Stimulated activated CD4-positive, alpha-beta T cell treated with anti-CD3 and anti-CD28 coated beads, Interleukin-4, amount 100 ng/mL, for 4 hours (primary cell): ENCODE data around the gene NRP2.

ENCODE experiments used
- DNase-seq, 2 experiments: peaks; one replicate each; pipeline ENCODE4 v3.0.0-alpha.2; 2020

NRP2 gene

DNA sequence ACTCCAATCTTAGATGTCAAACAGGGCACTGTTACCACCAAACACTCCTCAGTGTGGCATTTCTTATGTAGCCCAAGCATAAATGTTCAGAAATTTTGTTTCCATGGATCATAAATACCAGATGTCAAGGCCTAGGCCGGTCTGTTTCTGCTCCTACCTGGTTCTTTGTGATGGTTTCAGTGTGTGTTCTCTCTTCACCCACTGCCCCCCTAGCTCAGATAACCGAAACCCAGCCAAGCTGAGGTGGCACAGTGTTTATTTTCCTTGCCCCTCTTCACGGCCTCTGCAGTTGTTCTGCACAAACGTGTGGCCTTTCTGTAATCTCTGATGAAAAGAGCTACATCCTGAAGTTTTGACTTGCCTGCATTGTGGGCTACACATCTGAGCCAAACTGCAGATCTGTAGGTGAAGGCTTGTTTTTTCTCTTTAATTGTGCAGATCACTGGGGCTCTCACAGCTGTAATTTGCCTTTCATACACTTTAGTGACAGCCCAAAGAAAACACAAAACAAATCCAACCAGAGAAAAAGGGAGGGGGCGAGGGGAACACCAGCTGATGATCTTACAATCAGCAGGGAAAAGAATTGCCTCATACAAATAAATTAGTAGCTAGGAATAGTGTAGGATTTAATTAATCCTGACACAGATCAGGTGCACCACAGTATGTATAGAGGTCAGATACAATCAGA is 99.1 kb downstream of the NRP2 start:
- DNase-seq: no peak

DNA sequence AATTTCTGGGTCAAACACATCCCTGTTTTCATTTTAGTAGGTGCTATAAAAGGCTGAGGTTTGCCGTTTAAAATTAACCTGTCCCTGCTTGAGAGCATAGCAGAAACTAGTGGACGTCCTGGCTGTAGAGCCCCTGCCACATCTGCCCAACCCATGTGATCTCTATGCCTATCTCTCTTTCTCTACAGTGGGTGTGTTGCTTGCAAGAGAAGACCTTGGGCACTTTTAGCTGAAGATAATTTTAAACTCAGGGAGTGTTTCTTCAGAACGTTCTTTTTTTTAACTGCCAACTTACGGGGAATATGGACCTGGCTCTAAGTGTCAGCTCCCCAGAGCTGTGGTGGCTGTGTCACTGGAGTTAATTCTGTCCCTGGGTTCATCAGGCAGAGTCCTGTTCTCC is 100.6 kb downstream of the NRP2 start:
- DNase-seq: no peak

DNA sequence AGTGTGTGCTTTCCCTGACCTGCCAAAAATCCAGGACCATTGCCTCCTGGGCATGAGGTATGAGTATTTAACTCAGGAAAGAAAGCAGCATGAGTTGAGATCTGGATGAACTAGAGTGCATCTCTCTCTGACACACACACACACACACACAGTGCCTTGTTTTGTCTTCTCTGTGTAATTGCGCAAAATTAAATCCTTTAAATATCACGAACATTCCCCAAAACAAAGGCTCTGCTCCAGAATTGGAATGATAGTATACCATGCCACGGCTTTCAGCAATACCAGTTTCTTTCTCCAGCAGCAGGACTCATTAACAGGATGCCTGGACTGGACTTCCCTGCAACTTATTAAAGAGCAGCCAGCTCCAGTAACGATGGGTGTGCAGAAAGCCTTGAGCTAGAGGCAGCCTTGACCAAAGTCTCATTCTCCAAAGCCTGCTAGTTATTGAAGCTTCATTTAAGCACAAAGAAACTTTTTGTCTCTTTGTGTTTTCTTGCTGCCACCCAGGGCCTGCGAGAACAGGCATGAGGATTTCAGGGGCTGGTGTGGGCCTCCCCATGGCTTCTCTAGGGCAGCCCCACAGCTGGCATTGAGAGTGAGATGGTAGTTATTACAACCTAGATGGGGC is 101.7 kb downstream of the NRP2 start:
- DNase-seq: no peak

DNA sequence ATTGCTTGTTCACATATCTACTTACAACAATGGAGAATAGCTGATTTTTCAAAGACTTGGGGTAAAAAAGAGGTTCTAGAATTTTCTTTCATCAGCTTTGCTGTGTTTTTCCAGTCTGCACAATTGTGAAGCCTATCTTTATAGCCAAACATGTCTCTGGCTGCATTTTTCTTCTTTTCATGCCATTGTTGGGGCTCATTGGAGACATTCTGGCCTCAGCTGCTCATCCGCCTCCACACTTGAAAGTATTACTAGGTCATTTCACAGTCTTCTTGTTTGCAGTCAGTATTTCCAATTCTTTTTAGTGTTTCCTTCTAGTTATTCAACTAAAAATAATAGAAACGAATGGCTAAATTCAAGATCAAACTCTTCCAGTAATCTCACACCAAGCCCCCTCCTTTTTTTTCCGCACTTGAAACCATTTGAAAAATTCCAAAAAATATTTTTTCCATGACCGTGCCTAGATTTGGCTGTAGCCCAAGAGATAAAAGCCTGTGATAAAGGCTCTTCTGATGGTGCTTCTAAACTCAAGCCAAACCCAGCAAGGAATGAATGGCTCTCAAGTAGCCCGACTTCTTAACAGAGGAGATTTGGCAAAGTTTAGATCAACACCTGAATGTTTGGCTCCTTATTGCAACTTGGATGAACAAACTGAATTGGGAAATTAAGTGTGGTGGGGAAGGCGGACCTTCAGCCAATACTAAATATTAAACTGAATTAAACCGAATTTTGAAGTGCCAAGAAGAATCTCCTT is 103.4 kb downstream of the NRP2 start:
- no peak for DNase-seq

DNA sequence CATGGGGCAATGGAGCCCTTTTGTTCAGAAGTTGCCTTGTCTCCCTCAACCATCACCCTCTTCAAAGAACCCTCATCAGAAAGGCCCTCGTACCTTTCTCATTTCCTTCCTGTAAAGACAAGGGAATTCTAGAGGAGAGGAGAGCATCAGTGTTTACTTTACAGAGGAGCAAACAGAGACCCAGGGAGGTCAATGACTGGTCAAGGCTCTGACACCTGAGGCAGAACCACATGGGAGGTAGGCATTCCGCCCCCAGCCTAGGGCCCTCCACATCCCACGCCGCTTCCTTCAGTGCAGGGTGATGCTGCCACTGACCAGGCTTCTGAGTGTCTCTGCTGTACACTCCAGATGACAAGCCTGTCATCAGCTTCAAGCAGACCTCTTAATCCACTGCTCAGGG is 104.7 kb downstream of the NRP2 start:
- DNase-seq: no peak

DNA sequence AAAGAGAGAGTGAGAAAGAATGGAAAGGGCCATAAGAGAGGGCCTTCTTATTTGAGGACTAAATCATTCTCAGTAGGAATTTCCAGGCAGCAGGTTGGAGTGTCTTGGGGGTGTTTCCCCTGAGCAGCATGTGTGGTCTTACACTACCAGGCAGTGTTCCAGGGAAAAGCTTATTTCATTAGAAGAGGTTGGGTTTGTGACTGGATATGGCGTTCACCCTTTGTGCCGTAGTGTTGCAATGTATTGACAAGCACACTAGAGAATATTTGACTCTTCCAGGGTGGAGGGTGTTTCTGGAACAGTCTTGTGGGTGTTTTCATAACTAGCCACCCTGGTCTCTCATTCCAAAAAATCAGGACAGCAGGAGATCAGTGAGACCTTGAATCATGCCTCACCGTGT is 105.5 kb downstream of the NRP2 start:
- no peak for DNase-seq

DNA sequence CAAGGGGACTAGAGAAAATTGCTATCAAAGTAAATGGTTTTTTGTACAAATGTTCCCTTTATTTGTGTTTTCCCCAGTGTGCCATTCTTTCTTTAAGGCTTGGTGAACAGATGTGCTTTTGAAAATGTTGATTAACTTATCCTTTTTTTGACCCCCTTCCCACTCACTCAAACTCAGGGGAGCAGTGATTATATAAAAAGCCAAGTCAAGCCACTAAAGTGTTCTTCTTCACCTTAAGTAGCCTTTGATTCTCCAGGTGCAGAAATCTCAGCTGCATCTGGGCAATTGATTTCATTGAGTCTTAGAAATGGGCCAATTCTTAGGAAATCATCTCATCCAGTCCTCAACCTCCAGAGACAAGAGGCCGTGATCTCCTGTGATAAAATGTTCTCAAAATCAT is 107.6 kb downstream of the NRP2 start:
- no peak for DNase-seq

DNA sequence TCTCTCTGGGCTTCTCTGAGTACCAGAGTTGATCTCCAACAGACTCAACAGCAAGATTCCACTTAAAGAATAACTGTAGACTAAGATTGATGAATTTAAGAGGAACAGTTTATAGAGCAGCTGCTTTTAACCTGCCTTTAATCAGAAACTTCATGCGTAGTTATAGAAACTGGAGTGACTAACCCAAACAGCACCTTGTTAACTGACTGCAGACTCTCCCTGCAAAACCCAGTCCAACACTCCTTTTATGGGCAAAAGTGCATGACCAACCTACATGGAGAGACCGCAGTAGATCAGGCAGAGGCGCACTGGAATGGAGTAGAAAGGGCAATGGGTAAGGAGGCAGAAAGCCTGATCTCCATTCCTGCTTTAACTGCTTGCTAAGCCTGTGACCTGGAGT is 110.6 kb downstream of the NRP2 start:
- DNase-seq: no peak

DNA sequence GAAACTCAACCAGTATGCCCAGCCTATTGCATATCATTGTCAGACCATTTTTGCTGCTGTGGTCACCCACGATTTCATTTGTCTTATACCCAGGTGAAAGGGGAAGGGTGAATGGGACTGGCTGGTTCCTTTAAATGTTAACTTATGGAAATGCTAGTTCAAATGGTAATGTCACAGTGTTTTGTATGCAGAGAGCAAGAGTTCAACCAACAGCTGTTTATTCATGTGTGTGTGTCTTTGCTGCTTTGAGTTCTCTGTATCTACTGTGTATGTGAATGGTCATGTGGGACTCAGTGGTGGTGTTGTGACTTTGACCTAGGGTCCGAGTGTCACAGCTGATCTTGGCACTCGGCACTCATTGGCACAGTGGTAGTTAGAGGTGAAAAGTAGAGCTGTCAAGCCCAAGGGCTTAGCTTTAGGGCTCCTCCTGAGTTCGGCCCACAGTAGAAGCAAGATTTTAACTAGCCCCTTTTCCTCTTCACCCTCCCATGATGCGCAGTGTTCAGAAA is 114.6 kb downstream of the NRP2 start:
- no peak for DNase-seq

DNA sequence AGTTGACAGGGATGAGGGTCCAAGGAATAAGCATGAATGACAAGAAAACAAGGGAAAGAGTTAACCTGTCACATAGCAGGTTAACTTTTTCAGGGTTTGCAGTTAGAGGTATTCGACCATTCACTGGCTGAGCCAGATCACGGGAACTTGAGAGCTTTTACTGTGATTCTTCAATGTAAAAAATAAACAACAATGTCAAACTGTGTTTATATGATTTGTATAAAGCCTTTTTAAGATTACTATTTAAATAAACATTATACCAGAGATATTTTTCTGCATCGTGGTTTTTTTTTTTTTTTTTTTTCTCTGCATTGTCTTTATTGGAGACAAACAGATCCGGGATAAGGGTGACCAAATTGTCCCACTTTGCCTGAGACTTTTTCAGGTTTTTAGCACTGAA is 115.6 kb downstream of the NRP2 start:
- no peak for DNase-seq

DNA sequence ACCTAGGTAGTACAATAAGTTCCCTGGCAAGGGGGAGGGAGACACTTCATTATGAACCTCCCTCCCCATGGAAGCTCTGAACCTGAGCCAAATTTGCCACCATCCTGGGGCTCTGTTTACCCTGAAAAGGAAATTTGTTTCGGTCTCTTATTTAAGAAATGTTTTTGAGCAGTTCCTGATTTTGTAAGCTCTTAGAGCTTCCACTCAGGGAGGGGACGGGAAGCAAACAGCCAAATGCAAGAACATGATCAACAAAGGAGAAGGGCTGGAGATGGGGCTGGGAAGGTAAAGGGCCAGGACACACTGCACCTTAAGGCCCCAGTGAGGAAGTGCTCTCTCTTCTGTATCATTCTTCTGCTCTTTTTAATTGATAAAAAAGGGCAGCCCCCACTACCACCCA is 117.9 kb downstream of the NRP2 start:
- DNase-seq: no peak

DNA sequence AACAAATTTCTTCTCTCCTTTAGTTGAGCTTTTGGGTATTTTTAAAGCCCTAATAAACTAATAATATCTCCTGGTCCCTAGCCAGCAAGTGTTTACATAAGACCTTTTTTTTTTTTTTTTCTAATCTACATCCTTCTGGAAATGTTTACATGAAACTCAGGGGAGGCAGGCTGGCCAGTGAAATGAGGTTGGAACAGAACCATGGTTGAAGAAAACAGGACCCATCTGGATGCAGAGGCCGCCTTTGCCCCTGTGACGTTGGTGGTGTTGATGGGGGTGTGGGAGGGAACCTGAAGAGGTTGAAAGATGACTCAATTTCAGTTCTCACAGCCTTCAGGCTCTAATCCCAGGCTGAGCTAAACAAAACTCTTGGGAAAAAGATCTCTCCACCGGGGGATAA is 118.5 kb downstream of the NRP2 start:
- DNase-seq: no peak

DNA sequence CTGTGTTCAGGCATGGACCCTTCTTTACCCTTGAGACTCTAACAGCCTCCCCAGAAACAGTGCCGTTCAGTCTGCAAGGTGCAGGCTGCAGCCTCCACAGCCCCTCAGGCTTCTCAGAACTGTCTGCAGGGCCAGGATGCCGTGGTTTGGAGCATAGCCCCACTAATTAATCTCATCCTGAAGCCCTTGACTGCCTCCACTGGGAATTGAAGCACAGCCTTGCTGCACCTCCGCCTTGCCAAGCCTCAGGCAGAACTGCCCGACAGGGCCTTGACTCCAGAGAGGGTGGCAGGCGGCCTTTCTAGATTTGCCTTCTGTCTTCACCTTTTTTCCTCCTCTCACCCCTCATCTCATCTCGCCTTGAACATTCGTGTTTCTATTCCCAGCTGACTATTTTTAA is 119.8 kb downstream of the NRP2 start:
- DNase-seq: no peak

DNA sequence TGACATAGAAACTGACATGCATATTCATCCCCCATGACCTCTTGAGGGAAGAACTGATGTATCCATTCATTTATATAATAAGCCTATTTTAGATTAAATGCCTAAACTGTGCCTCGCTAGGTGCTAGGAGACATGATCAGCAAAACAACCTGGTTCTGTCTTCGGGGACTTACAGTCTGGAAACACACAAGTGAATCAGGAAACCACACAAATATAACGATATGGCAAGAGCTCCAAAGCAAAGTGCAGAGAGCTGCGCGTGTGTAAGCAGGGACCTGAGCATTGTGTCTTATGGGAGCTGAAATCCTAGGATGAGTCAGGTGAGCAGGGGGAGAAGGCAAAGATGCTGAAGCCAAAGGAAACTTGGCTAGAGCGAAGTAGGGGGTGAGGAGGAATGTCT is 120.6 kb downstream of the NRP2 start:
- DNase-seq: no peak

DNA sequence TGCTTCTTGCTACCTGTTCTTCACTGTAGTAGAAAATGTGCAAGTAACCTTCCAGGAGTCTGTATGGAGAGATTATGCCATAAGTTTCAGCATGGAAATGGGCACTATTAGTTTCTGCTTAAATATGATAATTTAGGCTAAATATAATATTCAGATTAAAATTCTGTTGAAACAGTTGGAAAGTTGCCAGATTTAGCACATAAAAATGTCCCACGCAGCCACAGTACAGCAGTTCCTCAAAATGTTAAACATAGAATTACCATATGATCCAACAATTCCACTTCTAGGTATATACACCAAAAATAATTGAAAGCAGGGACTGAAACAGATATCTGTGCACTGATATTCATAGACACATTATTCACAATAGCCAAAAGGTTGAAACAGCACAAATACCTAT is 121.2 kb downstream of the NRP2 start:
- no peak for DNase-seq

DNA sequence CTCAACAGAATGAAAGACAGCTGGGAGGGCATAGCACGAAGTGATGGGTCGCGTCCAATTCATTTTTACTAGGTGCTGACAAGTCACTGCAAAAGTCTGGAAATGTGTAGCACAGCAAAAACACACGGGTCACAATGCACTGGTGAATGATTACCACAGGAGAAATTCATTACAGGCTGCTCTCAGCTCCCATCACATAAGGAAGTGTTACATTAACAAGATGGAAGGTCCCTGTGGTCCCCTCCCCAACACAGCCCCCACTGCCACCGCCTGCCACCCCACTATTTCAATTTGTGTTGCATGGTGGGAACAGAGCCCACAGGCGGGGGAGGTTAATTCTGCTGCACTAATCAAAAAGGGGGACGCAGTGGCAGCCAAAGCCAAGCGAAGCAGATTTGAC is 122.8 kb downstream of the NRP2 start:
- no peak for DNase-seq

DNA sequence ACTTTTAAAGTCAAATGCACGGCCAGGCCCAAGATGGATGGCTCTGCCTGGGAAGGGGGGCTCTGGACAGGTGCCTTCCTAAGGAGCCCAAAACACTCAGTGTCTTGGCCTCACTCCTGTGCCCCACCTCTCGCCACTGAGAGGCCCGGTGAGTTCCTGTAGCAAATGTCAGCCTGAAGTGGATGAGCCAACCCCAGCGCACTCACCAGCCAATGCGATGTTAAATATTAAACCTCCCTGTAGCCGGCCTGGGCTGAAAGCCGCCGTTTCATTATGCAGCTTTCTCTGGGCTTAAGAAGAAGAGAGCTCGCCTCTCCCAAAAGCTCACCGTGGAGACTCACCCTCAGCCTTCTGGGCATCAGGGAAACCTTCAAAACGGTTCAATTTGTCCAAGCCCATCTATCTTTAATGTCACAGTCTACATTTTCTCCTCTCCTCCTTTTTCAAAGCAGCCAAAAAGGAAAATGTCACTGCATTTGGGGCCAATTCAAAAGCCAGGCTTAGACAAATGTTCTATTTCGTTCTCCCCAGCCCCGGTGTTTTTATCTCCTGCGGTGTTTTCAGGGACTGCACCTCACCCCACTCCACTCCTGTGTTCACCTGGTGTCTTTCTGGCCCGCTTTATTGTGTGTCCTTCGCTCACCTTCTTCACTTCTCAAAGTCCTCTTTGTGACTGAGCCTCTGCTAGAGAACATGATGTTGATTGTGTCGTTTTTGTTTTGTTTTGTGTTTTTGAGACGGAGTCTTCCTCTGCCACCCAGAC is 124.0 kb downstream of the NRP2 start:
- no peak for DNase-seq

DNA sequence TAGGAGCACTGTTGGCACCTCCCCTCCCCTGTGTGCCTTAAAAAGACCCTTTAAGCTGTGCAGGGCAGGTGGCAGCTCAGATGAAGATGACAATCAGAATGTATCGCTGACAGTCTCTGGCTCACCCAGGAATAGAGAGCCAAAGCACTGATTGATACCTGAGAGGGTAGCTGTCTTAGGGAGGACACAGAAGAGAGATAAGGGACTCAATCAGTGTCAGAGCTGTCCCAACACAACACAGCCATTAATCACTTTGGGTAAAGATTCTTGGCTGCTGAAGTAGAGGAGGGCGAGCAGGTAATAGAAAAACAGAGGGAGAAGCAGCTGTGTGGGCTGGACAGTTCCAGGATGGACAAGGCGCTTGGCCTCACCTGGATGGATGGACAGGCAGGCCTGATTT is 124.9 kb downstream of the NRP2 start:
- no peak for DNase-seq

DNA sequence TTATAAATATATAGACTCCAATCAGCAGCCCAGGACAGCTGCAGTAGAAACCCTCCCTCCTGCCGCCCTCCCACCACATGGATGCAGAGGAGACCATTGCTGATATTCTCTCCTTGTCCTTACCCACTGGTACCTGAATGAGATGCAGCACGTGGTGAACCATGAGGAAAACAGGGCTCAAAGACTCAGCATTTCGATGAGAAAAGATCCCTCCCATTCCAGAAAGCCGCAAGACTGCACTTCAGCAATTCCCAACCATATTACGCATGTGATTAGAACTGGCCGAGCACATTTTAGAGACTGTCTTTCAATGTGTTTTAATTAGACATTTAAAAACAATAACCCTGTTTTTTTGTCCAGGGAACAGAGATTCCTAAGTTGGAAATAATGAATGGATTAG is 125.5 kb downstream of the NRP2 start:
- DNase-seq: no peak

DNA sequence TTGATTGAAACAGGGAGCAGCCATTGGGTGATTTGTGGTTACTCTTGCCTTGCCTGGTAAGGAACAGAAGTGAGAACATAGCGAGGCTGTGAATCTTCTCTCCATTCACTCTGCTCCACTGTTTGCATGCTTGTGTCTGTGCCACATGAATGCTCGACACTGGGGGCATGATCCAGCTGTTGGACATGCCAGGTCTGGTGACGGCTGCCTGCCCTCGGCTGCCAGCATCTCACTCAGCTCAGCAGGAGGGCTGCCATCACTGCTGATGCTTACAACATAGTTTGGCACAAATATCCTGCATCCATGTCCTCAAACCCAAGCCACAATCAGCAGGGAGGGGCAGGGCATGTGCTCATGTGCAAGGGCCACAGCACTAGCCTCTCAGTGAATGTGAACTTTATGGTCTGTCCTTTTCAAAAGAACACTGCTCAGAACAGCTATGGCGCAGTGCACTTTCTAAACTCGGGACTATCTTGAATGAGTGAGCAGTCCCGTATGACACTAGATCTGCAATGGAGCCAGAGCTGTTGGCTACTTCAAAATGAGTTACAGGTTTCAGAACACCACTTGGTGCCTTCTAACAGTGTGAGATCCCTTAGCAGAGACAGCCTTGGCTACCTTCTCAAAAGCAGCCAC is 126.3 kb downstream of the NRP2 start:
- DNase-seq: no peak

DNA sequence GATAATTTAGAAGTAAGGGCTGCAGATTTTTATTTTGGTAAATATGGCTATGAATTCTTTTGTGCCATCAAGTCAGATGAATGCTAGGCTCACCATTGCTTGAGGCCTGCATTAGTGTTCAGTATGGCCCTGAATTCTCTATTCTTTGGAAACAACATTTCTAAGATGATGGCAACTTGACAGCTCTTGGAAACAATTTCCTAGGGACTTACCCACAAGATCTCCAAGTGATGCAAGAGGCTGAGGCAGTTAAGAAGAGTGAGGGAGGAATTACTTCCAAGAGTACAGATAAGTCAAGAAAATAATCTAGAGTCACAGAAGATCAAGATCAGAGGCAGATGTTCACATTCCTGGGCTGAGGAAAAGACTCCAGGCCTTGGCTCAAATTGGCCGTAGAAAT is 129.1 kb downstream of the NRP2 start:
- no peak for DNase-seq

DNA sequence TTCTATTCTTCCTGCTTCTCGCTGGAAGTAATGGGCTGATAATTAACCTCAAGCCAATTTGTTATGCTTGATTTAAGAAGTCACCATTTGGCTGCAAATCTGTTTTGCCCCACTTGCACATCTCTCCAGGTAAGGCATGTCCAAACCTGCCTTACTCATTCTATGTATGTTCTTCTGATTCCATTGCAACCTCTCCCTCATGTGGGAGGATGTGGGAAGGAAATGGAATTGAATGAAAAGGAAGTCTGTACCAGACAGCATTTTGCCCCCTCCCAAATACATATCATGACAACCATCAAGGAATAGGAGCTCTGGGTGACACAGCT is 131.7 kb downstream of the NRP2 start:
- DNase-seq: no peak

DNA sequence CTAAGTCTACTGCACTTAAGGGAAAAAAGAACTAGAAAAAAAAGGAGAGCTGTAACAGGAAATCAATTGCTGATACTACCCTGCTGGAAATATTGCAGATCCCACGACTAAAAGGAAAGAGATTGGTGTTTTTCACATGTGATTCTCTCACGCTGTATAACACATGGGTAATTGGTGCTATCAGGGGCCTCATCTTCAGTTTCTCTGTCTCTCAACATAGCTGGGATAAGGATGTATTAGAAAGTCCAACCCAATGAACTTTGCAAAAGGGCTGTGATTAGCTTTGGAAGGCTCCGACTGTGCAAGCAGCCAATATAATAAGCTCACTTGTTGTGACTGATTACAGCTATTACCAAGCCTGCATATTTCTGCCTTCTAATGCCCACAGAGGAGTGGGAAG is 133.4 kb downstream of the NRP2 start:
- no peak for DNase-seq
